GM12873 (cell line): ENCODE results near the gene AGPAT1.

Source experiments
- CTCF ChIP-seq: IDR thresholded peaks from 2 replicates; pipeline ENCODE4 v1.5.1; 2012; ENCODE audit warnings: low read depth, mild to moderate bottlenecking, moderate library complexity, low read length, control low read depth; ENCODE audit not compliant: insufficient read depth; ENCODE audit errors: missing control alignments

The AGPAT1 gene

GRCh38 chr6:32191696-32192607 is 16.1 kb upstream of the AGPAT1 start:
- no peak for TF ChIP-seq CTCF

GRCh38 chr6:32190911-32191677 is 15.2 kb upstream of the AGPAT1 start:
- no peak for TF ChIP-seq CTCF

- TF ChIP-seq CTCF, result no peak
Observed at GRCh38 chr6:32190054-32190851, 14.4 kb upstream of the AGPAT1 start, which contains the start of gene PBX2. Gene PBX2 (minus strand): TSS chr6:32190202. CDS start chr6:32189915, 287 bp downstream.

DNA sequence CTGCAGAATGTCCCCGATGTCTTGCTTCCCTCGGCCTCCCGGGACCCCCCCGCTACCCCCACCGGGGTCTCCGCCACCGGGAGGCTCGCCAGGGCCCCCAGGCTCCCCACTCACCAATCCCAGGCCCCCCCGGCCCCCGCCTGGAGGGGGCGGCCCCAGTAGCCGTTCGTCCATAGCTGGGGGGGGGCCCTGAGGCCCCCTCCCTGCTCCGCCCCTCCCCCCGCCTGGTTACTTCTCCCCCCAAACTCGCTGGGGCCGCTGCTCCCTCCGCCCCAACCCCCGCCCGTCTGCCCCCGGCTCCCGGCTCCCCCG is 13.8 kb upstream of the AGPAT1 start:
- TF ChIP-seq CTCF, result no peak

DNA sequence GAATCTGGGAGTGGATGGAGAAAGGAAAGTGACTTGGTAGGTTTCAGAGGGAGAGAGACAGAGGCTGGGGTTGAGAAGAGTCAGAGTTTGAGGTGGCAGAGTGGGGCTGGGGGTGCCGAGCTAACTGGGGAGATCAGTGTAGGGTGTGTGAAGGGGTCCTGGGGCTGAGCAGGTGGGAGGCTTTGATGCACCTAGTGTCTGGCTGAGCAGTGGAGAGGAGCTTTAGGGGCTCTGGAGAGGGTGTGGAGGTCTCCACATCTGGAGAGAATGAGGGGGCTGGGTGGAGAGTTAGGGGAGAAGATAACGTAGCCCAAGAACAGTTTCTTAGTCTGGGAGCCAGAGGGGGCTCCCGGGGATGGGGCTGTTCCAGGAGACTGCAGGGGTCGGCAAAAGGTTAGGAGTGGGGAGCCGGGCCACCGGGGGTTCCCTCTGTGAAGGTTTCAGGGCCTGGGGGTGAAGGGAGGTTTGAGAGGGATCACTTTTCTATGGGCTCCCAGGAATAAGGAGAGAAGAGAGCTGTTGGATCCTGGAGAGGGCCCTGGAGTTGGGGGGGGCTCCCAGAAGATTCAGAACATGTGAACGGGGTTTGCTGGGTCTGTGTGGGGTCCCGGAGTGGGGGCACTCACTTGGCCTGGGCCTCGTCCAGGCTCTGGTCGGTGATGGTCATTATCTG is 13.3 kb upstream of the AGPAT1 start:
- TF ChIP-seq CTCF, result no peak

- no peak for TF ChIP-seq CTCF
Observed at GRCh38 chr6:32188381-32189068, 12.6 kb upstream of the AGPAT1 start.
